HUES64 (cell line): ENCODE measurements around the gene MED25.
A peak's percentile ranks its signal among the peaks of the same experiment; 100 is the strongest.

ENCODE experiments used
- H3K27ac ChIP-seq: 2 replicates; pipeline ENCODE4 v1.7.0; 2013; ENCODE audit warnings: low read depth, low read length, inconsistent platforms
- H3K27me3 ChIP-seq: 2 replicates; pipeline ENCODE4 v1.6.1; 2013; ENCODE audit warnings: mild to moderate bottlenecking, low read length; ENCODE audit not compliant: insufficient read depth
- H3K36me3 ChIP-seq: 2 replicates; pipeline ENCODE4 v1.6.1; 2013; ENCODE audit warnings: mild to moderate bottlenecking, low read length; ENCODE audit not compliant: insufficient read depth
- H3K4me1 ChIP-seq: 2 replicates; pipeline ENCODE4 v1.6.1; 2013; ENCODE audit warnings: mild to moderate bottlenecking, low read length, moderate library complexity; ENCODE audit not compliant: insufficient read depth
- H3K4me3 ChIP-seq: 2 replicates; pipeline ENCODE4 v1.5.1; 2013; ENCODE audit warnings: mild to moderate bottlenecking, low read length, moderate library complexity
- H3K9ac ChIP-seq: 2 replicates; pipeline ENCODE4 v1.6.1; 2013; ENCODE audit warnings: mild to moderate bottlenecking, low read depth, low read length
- H3K9me3 ChIP-seq: 2 replicates; pipeline ENCODE4 v1.6.1; 2013; ENCODE audit warnings: low read depth, low read length; ENCODE audit not compliant: insufficient read depth
- WGBS: fragments of 150-250, 120-280 bp; methylation state at CpG from one replicate; pipeline ENCODE4 v1.1.7; 2013; ENCODE audit warnings: missing lambda C conversion rate; 5-methylcytosine and 5-hydroxymethylcytosine counted together

The MED25 gene

GRCh38 chr19:49871349-49871985 is 53.4 kb downstream of the MED25 start:
- Histone ChIP-seq H3K4me3 (no peak overlapping the region), H3K9ac (no peak overlapping the region), H3K4me1 (peaks cover 11% of the 10 kb centered on the region; the same call in 1 of the 2 replicates), H3K9me3 (no peaks in the 10 kb centered on the region), H3K36me3 (peaks cover 4% of the 10 kb centered on the region; the same call in 1 of the 2 replicates), H3K27ac (no peak overlapping the region), H3K27me3 (no peaks in the 10 kb centered on the region)
- 94% methylated on average over 17 of the region's 17 CpGs for WGBS

- H3K27ac ChIP-seq: no peak overlapping the region
- peaks cover 4% of the 10 kb centered on the region; the same call in 1 of the 2 replicates for H3K36me3 ChIP-seq
- H3K4me3 ChIP-seq: no peak overlapping the region
- H3K9me3 ChIP-seq: no peaks in the 10 kb centered on the region
- 93% methylated on average over 27 of the region's 27 CpGs for WGBS
- no peak overlapping the region for H3K9ac ChIP-seq
- peaks cover 11% of the 10 kb centered on the region; the same call in 1 of the 2 replicates for H3K4me1 ChIP-seq
- H3K27me3 ChIP-seq: no peaks in the 10 kb centered on the region
Measured at GRCh38 chr19:49872245-49873128, 54.4 kb downstream of the MED25 start.

- Histone ChIP-seq H3K9ac (no peak overlapping the region), H3K36me3 (peaks cover 4% of the 10 kb centered on the region; the same call in 1 of the 2 replicates), H3K4me3 (no peak overlapping the region), H3K27ac (no peak overlapping the region), H3K9me3 (no peaks in the 10 kb centered on the region), H3K27me3 (no peaks in the 10 kb centered on the region), H3K4me1 (peaks cover 8% of the 10 kb centered on the region; the same call in 1 of the 2 replicates)
- 96% methylated on average over 29 of the region's 29 CpGs for WGBS
Measured at GRCh38 chr19:49873129-49873521, 55.0 kb downstream of the MED25 start.

- 91% methylated on average over 10 of the region's 10 CpGs for WGBS
- Histone ChIP-seq H3K36me3 (peaks cover 6% of the 10 kb centered on the region), H3K27me3 (no peaks in the 10 kb centered on the region), H3K9ac (no peak overlapping the region), H3K4me1 (peaks cover 12% of the 10 kb centered on the region), H3K9me3 (no peaks in the 10 kb centered on the region), H3K27ac (no peak overlapping the region), H3K4me3 (no peak overlapping the region)
Measured at GRCh38 chr19:49873834-49874233, 55.7 kb downstream of the MED25 start.

- peaks cover 14% of the 10 kb centered on the region for H3K36me3 ChIP-seq
- H3K9ac ChIP-seq: no peak overlapping the region
- no peaks in the 10 kb centered on the region for H3K9me3 ChIP-seq
- no peaks in the 10 kb centered on the region for H3K27me3 ChIP-seq
- no peak overlapping the region for H3K27ac ChIP-seq
- WGBS: 96% methylated on average over 11 of the region's 11 CpGs
- H3K4me3 ChIP-seq: no peak overlapping the region
- peaks cover 14% of the 10 kb centered on the region for H3K4me1 ChIP-seq
Measured at GRCh38 chr19:49874503-49875157, 56.5 kb downstream of the MED25 start.

- WGBS: 87% methylated on average over 4 of the region's 4 CpGs
Measured at GRCh38 chr19:49875177-49875576, 57.1 kb downstream of the MED25 start.

GRCh38 chr19:49875857-49876421 is 57.9 kb downstream of the MED25 start:
- Histone ChIP-seq H3K4me1 (peaks cover 10% of the 10 kb centered on the region), H3K9ac (peak overlapping the region; percentile 93), H3K36me3 (peaks cover 25% of the 10 kb centered on the region), H3K4me3 (peak overlapping the region; percentile 79), H3K9me3 (no peaks in the 10 kb centered on the region), H3K27me3 (no peaks in the 10 kb centered on the region), H3K27ac (peak overlapping the region; percentile 95)
- under 1% methylated on average over 28 of the region's 28 CpGs for WGBS

More at GRCh38 chr19:49875177-49875576, 57.1 kb downstream of the MED25 start:
- Histone ChIP-seq H3K27ac (no peak overlapping the region), H3K4me3 (peak overlapping the region; percentile 79), H3K36me3 (peaks cover 17% of the 10 kb centered on the region), H3K9ac (peak overlapping the region; percentile 93; the same call in 1 of the 2 replicates), H3K27me3 (no peaks in the 10 kb centered on the region), H3K9me3 (no peaks in the 10 kb centered on the region), H3K4me1 (peaks cover 12% of the 10 kb centered on the region)

- peaks cover 27% of the 10 kb centered on the region for H3K36me3 ChIP-seq
- H3K27ac ChIP-seq: peak overlapping the region; percentile 95
- peaks cover 10% of the 10 kb centered on the region for H3K4me1 ChIP-seq
- under 1% methylated on average over 46 of the region's 46 CpGs for WGBS
- H3K9ac ChIP-seq: peak overlapping the region; percentile 96
- no peaks in the 10 kb centered on the region for H3K27me3 ChIP-seq
- peak overlapping the region; percentile 79 for H3K4me3 ChIP-seq
- no peaks in the 10 kb centered on the region for H3K9me3 ChIP-seq
Measured at GRCh38 chr19:49876422-49877019, 58.4 kb downstream of the MED25 start.

- Histone ChIP-seq H3K4me1 (peaks cover 10% of the 10 kb centered on the region), H3K9ac (peak within 1 kb of the TSS; percentile 96), H3K27me3 (no peaks in the 10 kb centered on the region), H3K27ac (peak within 1 kb of the TSS; percentile 95), H3K9me3 (no peaks in the 10 kb centered on the region), H3K4me3 (peak within 1 kb of the TSS; percentile 79), H3K36me3 (peaks cover 34% of the 10 kb centered on the region)
- WGBS: under 1% methylated on average over 61 of the region's 61 CpGs
Measured at GRCh38 chr19:49877020-49877878, 59.2 kb downstream of the MED25 start, which contains the start of the genes AKT1S1 and TBC1D17. AKT1S1 (minus strand) TSS chr19:49877355; CDS start chr19:49873295, 4,060 bp downstream. TBC1D17 (plus strand) TSS chr19:49877702; CDS start chr19:49877724, 22 bp downstream.
